Measurements from ENCODE around the gene AP3D1.
A peak's percentile ranks its signal among the peaks of the same experiment; 100 is the strongest.

The AP3D1 gene

GRCh38 chr19:2058570-2059421 lies 92.6 kb downstream of the AP3D1 start:
- DNase-seq (ENCODE audit: low read depth) = no peak
- TF ChIP-seq, protein P1, sequence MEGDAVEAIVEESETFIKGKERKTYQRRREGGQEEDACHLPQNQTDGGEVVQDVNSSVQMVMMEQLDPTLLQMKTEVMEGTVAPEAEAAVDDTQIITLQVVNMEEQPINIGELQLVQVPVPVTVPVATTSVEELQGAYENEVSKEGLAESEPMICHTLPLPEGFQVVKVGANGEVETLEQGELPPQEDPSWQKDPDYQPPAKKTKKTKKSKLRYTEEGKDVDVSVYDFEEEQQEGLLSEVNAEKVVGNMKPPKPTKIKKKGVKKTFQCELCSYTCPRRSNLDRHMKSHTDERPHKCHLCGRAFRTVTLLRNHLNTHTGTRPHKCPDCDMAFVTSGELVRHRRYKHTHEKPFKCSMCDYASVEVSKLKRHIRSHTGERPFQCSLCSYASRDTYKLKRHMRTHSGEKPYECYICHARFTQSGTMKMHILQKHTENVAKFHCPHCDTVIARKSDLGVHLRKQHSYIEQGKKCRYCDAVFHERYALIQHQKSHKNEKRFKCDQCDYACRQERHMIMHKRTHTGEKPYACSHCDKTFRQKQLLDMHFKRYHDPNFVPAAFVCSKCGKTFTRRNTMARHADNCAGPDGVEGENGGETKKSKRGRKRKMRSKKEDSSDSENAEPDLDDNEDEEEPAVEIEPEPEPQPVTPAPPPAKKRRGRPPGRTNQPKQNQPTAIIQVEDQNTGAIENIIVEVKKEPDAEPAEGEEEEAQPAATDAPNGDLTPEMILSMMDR (conservative IDR thresholded peaks at IDR 0.05; ENCODE audit: low read depth, low read length) = no peak
- H3K4me3 ChIP-seq (ENCODE audit: low read depth, low read length) = no peak overlapping the region

GRCh38 chr19:2057484-2058469 lies 93.6 kb downstream of the AP3D1 start:
- DNase-seq (ENCODE audit: low read depth) = no peak
- H3K4me3 ChIP-seq (ENCODE audit: low read depth, low read length) = no peak overlapping the region
- TF ChIP-seq, protein P1 (conservative IDR thresholded peaks at IDR 0.05; ENCODE audit: low read depth, low read length) = no peak

- TF ChIP-seq, protein P1 (conservative IDR thresholded peaks at IDR 0.05; ENCODE audit: low read depth, low read length) = no peak
- H3K4me3 ChIP-seq (ENCODE audit: low read depth, low read length) = no peak overlapping the region
- DNase-seq (ENCODE audit: low read depth) = no peak
These were observed 94.6 kb downstream of the AP3D1 start for GRCh38 chr19:2056837-2057192.

GRCh38 chr19:2055931-2056836 lies 95.2 kb downstream of the AP3D1 start:
- H3K4me3 ChIP-seq (ENCODE audit: low read depth, low read length) = peak overlapping the region; percentile 28
- TF ChIP-seq, protein P1 (conservative IDR thresholded peaks at IDR 0.05; ENCODE audit: low read depth, low read length) = no peak
- peak; percentile 74 for DNase-seq (ENCODE audit: low read depth)

- H3K4me3 ChIP-seq (ENCODE audit: low read depth, low read length) = no peak overlapping the region
- no peak for DNase-seq (ENCODE audit: low read depth)
- TF ChIP-seq, protein P1 (conservative IDR thresholded peaks at IDR 0.05; ENCODE audit: low read depth, low read length) = no peak
These were observed 96.6 kb downstream of the AP3D1 start for GRCh38 chr19:2054763-2055162.
